ENCODE results near the gene TUBA1C.

DNA sequence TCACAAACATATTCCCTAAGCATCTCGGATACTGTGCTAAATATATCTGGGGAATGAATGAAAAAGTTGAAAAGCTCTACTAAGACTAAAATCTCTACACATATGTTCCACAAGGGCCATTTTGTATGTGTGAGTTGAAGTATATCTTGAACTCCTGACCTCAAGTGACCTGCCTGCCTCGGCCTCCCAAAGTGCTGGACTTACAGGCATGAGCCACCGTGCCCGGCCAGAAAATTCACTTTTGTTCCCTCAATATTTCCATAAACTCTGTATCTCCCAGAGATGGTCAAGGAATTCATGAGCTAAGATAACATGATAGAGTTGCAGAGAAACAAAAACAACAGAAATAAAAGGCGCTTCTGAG is 1.5 kb upstream of the TUBA1C start:
- TF ChIP-seq, protein P1, sequence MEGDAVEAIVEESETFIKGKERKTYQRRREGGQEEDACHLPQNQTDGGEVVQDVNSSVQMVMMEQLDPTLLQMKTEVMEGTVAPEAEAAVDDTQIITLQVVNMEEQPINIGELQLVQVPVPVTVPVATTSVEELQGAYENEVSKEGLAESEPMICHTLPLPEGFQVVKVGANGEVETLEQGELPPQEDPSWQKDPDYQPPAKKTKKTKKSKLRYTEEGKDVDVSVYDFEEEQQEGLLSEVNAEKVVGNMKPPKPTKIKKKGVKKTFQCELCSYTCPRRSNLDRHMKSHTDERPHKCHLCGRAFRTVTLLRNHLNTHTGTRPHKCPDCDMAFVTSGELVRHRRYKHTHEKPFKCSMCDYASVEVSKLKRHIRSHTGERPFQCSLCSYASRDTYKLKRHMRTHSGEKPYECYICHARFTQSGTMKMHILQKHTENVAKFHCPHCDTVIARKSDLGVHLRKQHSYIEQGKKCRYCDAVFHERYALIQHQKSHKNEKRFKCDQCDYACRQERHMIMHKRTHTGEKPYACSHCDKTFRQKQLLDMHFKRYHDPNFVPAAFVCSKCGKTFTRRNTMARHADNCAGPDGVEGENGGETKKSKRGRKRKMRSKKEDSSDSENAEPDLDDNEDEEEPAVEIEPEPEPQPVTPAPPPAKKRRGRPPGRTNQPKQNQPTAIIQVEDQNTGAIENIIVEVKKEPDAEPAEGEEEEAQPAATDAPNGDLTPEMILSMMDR (conservative IDR thresholded peaks at IDR 0.05; ENCODE audit: low read depth, low read length) = no peak
- TF ChIP-seq POLR2A (IDR thresholded peaks at IDR 0.05; ENCODE audit: low read depth, low read length) (no peak), RFX5 (IDR thresholded peaks at IDR 0.05; ENCODE audit: low read depth, low read length) (no peak), SMC3 (IDR thresholded peaks at IDR 0.05; ENCODE audit: low read depth, low read length) (no peak), RAD21 (IDR thresholded peaks at IDR 0.05; ENCODE audit: low read length) (no peak), MAFK (IDR thresholded peaks at IDR 0.05; ENCODE audit: low read depth, low read length) (no peak)

All from IMR-90 (cell line).